GM21526 (cell line): Measurements from ENCODE around the gene ENOX1.
"Not testable (repeated sequence)": the region's sequence is repeated elsewhere in the genome, so short reads cannot be mapped to it uniquely, and the experiment has no call there.

Experiments
- ATAC-seq: cut with Tn5 transposase; IDR thresholded peaks from one replicate; pipeline ENCODE4 v1.9.1; 2021; ENCODE audit warnings: moderate library complexity; ENCODE audit not compliant: unreplicated experiment, low FRiP score

The ENOX1 gene

DNA sequence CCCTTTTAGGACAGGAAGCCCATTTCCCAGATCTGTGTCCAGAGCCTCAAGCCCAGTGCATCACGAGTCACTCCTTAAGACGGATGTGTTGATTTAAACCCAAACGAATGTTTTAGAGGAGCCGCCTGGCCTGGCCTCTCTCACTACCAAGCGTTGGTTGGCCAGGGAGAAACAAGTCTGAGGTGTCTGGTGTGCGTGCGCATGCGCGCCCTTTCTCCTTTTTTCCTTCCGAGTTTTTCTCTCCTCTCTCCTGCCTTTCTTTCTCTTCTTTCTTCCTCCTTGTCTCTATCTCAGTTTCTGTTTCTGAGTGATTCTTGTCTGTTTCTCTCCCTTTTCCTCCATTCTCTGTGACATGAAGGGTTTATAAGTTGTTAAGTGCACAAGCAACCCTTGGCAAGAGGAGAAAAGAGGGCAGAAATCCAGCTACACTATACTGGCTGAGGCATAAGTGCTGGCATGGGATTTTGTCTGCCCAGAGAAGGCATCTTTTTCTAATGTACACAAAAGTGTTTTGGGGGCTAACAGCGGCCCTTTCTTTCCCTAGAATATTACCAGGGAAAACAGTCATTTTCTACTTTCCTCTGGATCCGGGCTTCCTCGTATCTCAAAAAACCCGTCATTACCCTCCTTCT, 592.9 kb downstream of the ENOX1 start:
- no peak for ATAC-seq

- ATAC-seq, result no peak
These were observed 595.2 kb downstream of the ENOX1 start for GRCh38 chr13:43191546-43191945.

GRCh38 chr13:43185226-43185625, 601.5 kb downstream of the ENOX1 start:
- no peak for ATAC-seq

GRCh38 chr13:43180837-43181236, 605.9 kb downstream of the ENOX1 start:
- ATAC-seq, result no peak

- no peak for ATAC-seq
These were observed 606.6 kb downstream of the ENOX1 start for GRCh38 chr13:43180036-43180660.

GRCh38 chr13:43171489-43171888, 615.3 kb downstream of the ENOX1 start:
- no peak for ATAC-seq

- no peak for ATAC-seq
These were observed 616.3 kb downstream of the ENOX1 start for GRCh38 chr13:43170506-43170905.

GRCh38 chr13:43168434-43168833, 618.3 kb downstream of the ENOX1 start:
- not testable (repeated sequence) for ATAC-seq

- ATAC-seq, result no peak
These were observed 619.0 kb downstream of the ENOX1 start for GRCh38 chr13:43167731-43168130.

- ATAC-seq, result no peak
These were observed 619.9 kb downstream of the ENOX1 start for GRCh38 chr13:43166644-43167457.
